GM13977 (cell line): ENCODE results near the gene P4HTM.

ENCODE experiments used
- DNase-seq: peaks from one replicate; pipeline ENCODE4 v3.0.0; 2012; ENCODE audit warnings: low spot score
- CTCF ChIP-seq: IDR thresholded peaks from 2 replicates; pipeline ENCODE4 v1.5.1; 2012; ENCODE audit warnings: mild to moderate bottlenecking, control low read depth; ENCODE audit not compliant: insufficient read depth; ENCODE audit errors: extremely low read depth, missing control alignments
- in situ Hi-C: fragments of 300-500 bp; cut with MboI; formaldehyde crosslinking; loops from one replicate; pipeline ENCODE4 v1.12.0; 2022; ENCODE audit warnings: low sequenced_read_pairs, low pct_unique_long_range_greater_than_20kb, mixed read lengths, inconsistent platforms; ENCODE audit not compliant: unreplicated experiment

P4HTM gene

GRCh38 chr3:49024449-49024848 lies 34.4 kb downstream of the P4HTM start:
- DNase-seq: no peak
- TF ChIP-seq CTCF: no peak
- in situ Hi-C loops: no loop called here

GRCh38 chr3:49025005-49025792 lies 35.2 kb downstream of the P4HTM start:
- TF ChIP-seq CTCF: no peak
- in situ Hi-C loops: no loop called here
- DNase-seq: no peak

- in situ Hi-C loops: no loop called here
- no peak for TF ChIP-seq CTCF
- no peak for DNase-seq
Measured at GRCh38 chr3:49025793-49026520, 35.9 kb downstream of the P4HTM start.

DNA sequence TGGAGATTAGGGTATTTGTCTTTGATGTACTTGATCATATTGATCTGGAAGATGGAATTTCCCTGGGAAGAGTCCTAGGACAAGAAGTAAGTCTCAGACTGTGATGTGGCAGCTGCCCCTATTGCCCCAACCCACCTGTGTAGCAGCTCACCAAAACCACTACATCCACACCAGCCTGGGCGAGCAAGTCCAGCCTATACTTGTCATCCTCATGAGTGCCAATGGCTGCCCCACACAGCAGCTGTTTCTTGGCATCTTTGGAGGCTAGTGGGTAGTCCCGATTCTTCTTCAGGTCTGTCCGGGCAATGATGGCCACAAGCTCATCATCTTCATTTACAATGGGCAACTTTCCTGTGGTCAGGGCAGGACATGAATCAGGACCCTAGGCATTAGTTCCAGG lies 36.5 kb downstream of the P4HTM start:
- in situ Hi-C loops: no loop called here
- no peak for TF ChIP-seq CTCF
- no peak for DNase-seq

- no peak for DNase-seq
- in situ Hi-C loops: no loop called here
- no peak for TF ChIP-seq CTCF
Measured at GRCh38 chr3:49027634-49028033, 37.6 kb downstream of the P4HTM start.

DNA sequence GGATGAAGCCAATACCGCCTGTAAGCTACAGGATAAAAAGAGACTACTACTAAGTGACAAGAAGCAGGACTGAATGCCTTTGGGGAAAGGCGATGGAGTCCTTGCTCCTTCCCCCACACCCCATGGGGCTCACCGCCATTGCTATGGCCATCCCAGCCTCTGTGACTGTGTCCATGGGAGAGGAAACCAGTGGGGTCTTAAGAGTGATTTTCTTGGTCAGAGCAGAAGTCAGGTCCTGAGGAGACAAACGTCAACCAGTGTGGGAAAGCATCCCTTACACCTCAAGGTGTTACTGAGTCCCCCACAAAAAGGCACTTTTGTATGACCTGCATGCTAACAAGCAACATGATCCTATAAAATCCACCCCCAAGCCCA lies 38.2 kb downstream of the P4HTM start:
- in situ Hi-C loops: no loop called here
- TF ChIP-seq CTCF: no peak
- DNase-seq: no peak
